HEK293 (cell line): ENCODE data around the gene PRR22.

Experiments used
- CTCF ChIP-seq: fragments of 450-650 bp; formaldehyde crosslinking; IDR thresholded peaks from 2 replicates; pipeline ENCODE4 v1.5.1; 2016; ENCODE audit warnings: missing biosample characterization, missing genetic modification characterization
- ZNF248 ChIP-seq: fragments of 450-650 bp; formaldehyde crosslinking; IDR thresholded peaks from 2 replicates; pipeline ENCODE4 v1.5.1; 2017; ENCODE audit warnings: missing biosample characterization, missing genetic modification characterization
- ZNF302 ChIP-seq: fragments of 450-650 bp; formaldehyde crosslinking; IDR thresholded peaks from 2 replicates; pipeline ENCODE4 v1.5.1; 2016; ENCODE audit warnings: missing biosample characterization, missing genetic modification characterization, low read depth

- TF ChIP-seq CTCF (tag by site-specific recombination) (no peak), ZNF302 (tag by site-specific recombination) (no peak), ZNF248 (tag by site-specific recombination) (no peak)
Measured at GRCh38 chr19:5785423-5785822, 877 bp upstream of the PRR22 start.
